ENCODE data around the gene NAV2.

The NAV2 gene

GRCh38 chr11:20038412-20038811, 325.8 kb downstream of the NAV2 start:
- no peak for DNase-seq (ENCODE audit: low read depth in 2 of 2)

GRCh38 chr11:20038972-20039371, 326.3 kb downstream of the NAV2 start:
- DNase-seq (ENCODE audit: low read depth in 2 of 2), result no peak

GRCh38 chr11:20041499-20041898, 328.9 kb downstream of the NAV2 start:
- DNase-seq (ENCODE audit: low read depth in 2 of 2), result no peak

- DNase-seq (ENCODE audit: low read depth in 2 of 2), result no peak
Observed at GRCh38 chr11:20042045-20042639, 329.5 kb downstream of the NAV2 start.

GRCh38 chr11:20042811-20043341, 330.2 kb downstream of the NAV2 start:
- DNase-seq (ENCODE audit: low read depth in 2 of 2), result no peak

- DNase-seq (ENCODE audit: low read depth in 2 of 2), result no peak
Observed at GRCh38 chr11:20043992-20044391, 331.4 kb downstream of the NAV2 start.

GRCh38 chr11:20045098-20045688, 332.6 kb downstream of the NAV2 start:
- DNase-seq (ENCODE audit: low read depth in 2 of 2), result no peak

- no peak for DNase-seq (ENCODE audit: low read depth in 2 of 2)
Observed at GRCh38 chr11:20046416-20046815, 333.8 kb downstream of the NAV2 start.

GRCh38 chr11:20047006-20047768, 334.6 kb downstream of the NAV2 start:
- no peak for DNase-seq (ENCODE audit: low read depth in 2 of 2)

- DNase-seq (ENCODE audit: low read depth in 2 of 2), result no peak
Observed at GRCh38 chr11:20047769-20048154, 335.1 kb downstream of the NAV2 start.

- no peak for DNase-seq (ENCODE audit: low read depth in 2 of 2)
Observed at GRCh38 chr11:20048246-20048645, 335.6 kb downstream of the NAV2 start.

- DNase-seq (ENCODE audit: low read depth in 2 of 2), result no peak
Observed at GRCh38 chr11:20048707-20049106, 336.1 kb downstream of the NAV2 start.

GRCh38 chr11:20049231-20049630, 336.6 kb downstream of the NAV2 start:
- no peak for DNase-seq (ENCODE audit: low read depth in 2 of 2)

GRCh38 chr11:20050048-20050447, 337.4 kb downstream of the NAV2 start:
- no peak for DNase-seq (ENCODE audit: low read depth in 2 of 2)

GRCh38 chr11:20050551-20051333, 338.1 kb downstream of the NAV2 start:
- DNase-seq (ENCODE audit: low read depth in 2 of 2), result no peak

GRCh38 chr11:20051469-20052399, 339.1 kb downstream of the NAV2 start:
- DNase-seq (ENCODE audit: low read depth in 2 of 2), result no peak

GRCh38 chr11:20053572-20053971, 340.9 kb downstream of the NAV2 start:
- DNase-seq (ENCODE audit: low read depth in 2 of 2), result no peak

GRCh38 chr11:20054584-20054983, 341.9 kb downstream of the NAV2 start:
- no peak for DNase-seq (ENCODE audit: low read depth in 2 of 2)

GRCh38 chr11:20055312-20055711, 342.7 kb downstream of the NAV2 start:
- no peak for DNase-seq (ENCODE audit: low read depth in 2 of 2)

GRCh38 chr11:20056109-20056949, 343.7 kb downstream of the NAV2 start:
- DNase-seq (ENCODE audit: low read depth in 2 of 2), result no peak
